GM23338 (cell line): ENCODE measurements around the gene AMOTL1. TPM values are rescaled to one million over a fixed set of nuclear protein-coding genes. Genes with fewer than 3 reads are reported as not detected.

Experiments
- ATAC-seq: fragments of 200-7000 bp; cut with Tn5 transposase; 3 replicates; pipeline ENCODE4 v1.9.1; 2020
- DNase-seq: peaks from one replicate; pipeline ENCODE4 v3.0.0-alpha.2; 2015; ENCODE audit warnings: low spot score
- H2AFZ ChIP-seq: fragments of 200-600 bp; sonication (generic); 2 replicates; pipeline ENCODE4 v1.8.0; 2016; ENCODE audit warnings: antibody characterized with exemption, mild to moderate bottlenecking, moderate library complexity
- H3F3A ChIP-seq: fragments of 200-600 bp; sonication (generic); replicated peaks from 2 replicates; pipeline ENCODE4 v1.8.0; 2017; ENCODE audit warnings: antibody characterized with exemption, mixed run types, low read depth
- H3K27ac ChIP-seq: fragments of 200-600 bp; sonication (generic); 2 replicates; pipeline ENCODE4 v1.6.1; 2016; ENCODE audit warnings: low read depth
- H3K27me3 ChIP-seq: fragments of 200-600 bp; sonication (generic); 2 replicates; pipeline ENCODE4 v1.8.0; 2016; ENCODE audit warnings: mild to moderate bottlenecking, mixed run types, moderate library complexity; ENCODE audit not compliant: insufficient read depth
- H3K36me3 ChIP-seq: fragments of 200-600 bp; sonication (generic); 2 replicates; pipeline ENCODE4 v1.8.0; 2016; ENCODE audit warnings: mild to moderate bottlenecking; ENCODE audit not compliant: insufficient read depth
- H3K4me1 ChIP-seq: fragments of 200-600 bp; sonication (generic); 2 replicates; pipeline ENCODE4 v1.8.0; 2016; ENCODE audit warnings: mild to moderate bottlenecking, moderate library complexity; ENCODE audit not compliant: insufficient read depth
- H3K4me2 ChIP-seq: fragments of 200-600 bp; sonication (generic); 2 replicates; pipeline ENCODE4 v1.7.1; 2017; ENCODE audit warnings: mixed run types
- H3K4me3 ChIP-seq: fragments of 200-600 bp; sonication (generic); 2 replicates; pipeline ENCODE4 v1.6.1; 2016; ENCODE audit warnings: mixed run types
- H3K79me2 ChIP-seq: fragments of 200-600 bp; sonication (generic); replicated peaks from 2 replicates; pipeline ENCODE4 v1.8.0; 2017; ENCODE audit warnings: mild to moderate bottlenecking; ENCODE audit not compliant: insufficient read depth
- H3K9me2 ChIP-seq: fragments of 200-600 bp; sonication (generic); 2 replicates; pipeline ENCODE4 v1.8.0; 2017; ENCODE audit not compliant: insufficient read depth
- H4K20me1 ChIP-seq: fragments of 200-600 bp; sonication (generic); replicated peaks from 2 replicates; pipeline ENCODE4 v1.8.0; 2017; ENCODE audit warnings: mild to moderate bottlenecking; ENCODE audit not compliant: insufficient read depth
- H3K27ac Mint-ChIP-seq: 2 replicates; pipeline ENCODE4 v1.8.0; 2020; ENCODE audit warnings: inconsistent platforms, mild to moderate bottlenecking, moderate library complexity, mixed read lengths
- H3K27me3 Mint-ChIP-seq: 3 replicates; pipeline ENCODE4 v1.8.0; 2022; ENCODE audit warnings: low read depth, mild to moderate bottlenecking, moderate library complexity, mixed read lengths, inconsistent platforms; ENCODE audit not compliant: insufficient read depth, poor library complexity
- H3K36me3 Mint-ChIP-seq: 3 replicates; pipeline ENCODE4 v1.8.0; 2021; ENCODE audit warnings: low read depth, mild to moderate bottlenecking, inconsistent platforms, moderate library complexity, mixed read lengths
- H3K4me1 Mint-ChIP-seq: 3 replicates; pipeline ENCODE4 v1.8.0; 2020; ENCODE audit warnings: mild to moderate bottlenecking, inconsistent platforms, mixed read lengths
- H3K4me3 Mint-ChIP-seq: 3 replicates; pipeline ENCODE4 v1.8.0; 2021; ENCODE audit warnings: moderate library complexity, mild to moderate bottlenecking, inconsistent platforms, mixed read lengths
- H3K9me3 Mint-ChIP-seq: 3 replicates; pipeline ENCODE4 v1.8.0; 2020; ENCODE audit warnings: moderate library complexity, mild to moderate bottlenecking, inconsistent platforms, mixed read lengths
- CREB1 ChIP-seq: fragments of 250-450 bp; sonication (Bioruptor Pico); IDR thresholded peaks from 2 replicates; pipeline ENCODE4 v1.5.0; 2020; ENCODE audit warnings: low read depth, mild to moderate bottlenecking, moderate library complexity
- EZH2 ChIP-seq: fragments of 200-600 bp; sonication (generic); IDR thresholded peaks from one replicate; pipeline ENCODE4 v1.8.0; 2017; ENCODE audit warnings: antibody characterized with exemption, mild to moderate bottlenecking, low read depth; ENCODE audit not compliant: unreplicated experiment
- EZH2phosphoT487 ChIP-seq: fragments of 200-600 bp; sonication (generic); IDR thresholded peaks from one replicate; pipeline ENCODE4 v1.8.1; 2018; ENCODE audit warnings: antibody characterized with exemption; ENCODE audit not compliant: unreplicated experiment
- JUNB ChIP-seq: IDR thresholded peaks from one replicate; pipeline ENCODE4 v1.6.1; 2016; ENCODE audit warnings: antibody characterized with exemption; ENCODE audit not compliant: unreplicated experiment
- STAT1 ChIP-seq: IDR thresholded peaks from one replicate; pipeline ENCODE4 v1.6.1; 2016; ENCODE audit warnings: antibody characterized with exemption; ENCODE audit not compliant: unreplicated experiment
- ZNF114 ChIP-seq: fragments of 250-450 bp; sonication (Bioruptor Pico); IDR thresholded peaks from 2 replicates; pipeline ENCODE4 v1.5.0; 2020; ENCODE audit warnings: mild to moderate bottlenecking, moderate library complexity
- polyA plus RNA-seq: library from polyadenylated mRNA; unstranded; fragments of >200 nt; fragmentation: Nextera tagmentation; extraction: Ambion mirVana; gene quantifications from 2 replicates; pipeline ENCODE4 v1.2.1, GENCODE V29; 2016
- total RNA-seq: library from RNA; depleted of rRNA; stranded (reverse); fragments of >200 nt; shearing (Covaris generic); gene quantifications from 2 replicates; pipeline ENCODE4 v1.2.3, GENCODE V29; 2014
- TF ChIP-seq, protein P1 (sequence below): IDR thresholded peaks from 2 replicates; pipeline ENCODE4 v1.6.1; 2016; ENCODE audit warnings: antibody characterized with exemption
- TF ChIP-seq, protein P2 (sequence below), 2 experiments: fragments of 200-600 bp in 1 of 2; sonication (generic) in 1 of 2; conservative IDR thresholded peaks; 2 replicates each; pipeline versions ENCODE4 v1.5.1 to v1.6.1; 2016 to 2017; ENCODE audit warnings: antibody characterized with exemption in 2 of 2, low read depth in 2 of 2, mild to moderate bottlenecking in 2 of 2, moderate library complexity in 1 of 2
- TF ChIP-seq, protein P3 (sequence below): IDR thresholded peaks from one replicate; pipeline ENCODE4 v1.6.1; 2018; ENCODE audit warnings: antibody characterized with exemption; ENCODE audit not compliant: unreplicated experiment

The AMOTL1 gene
- total and polyA plus RNA-seq, 2 experiments from 2014 or later: 4.3 to 18.7 TPM

- TF ChIP-seq, protein P1, sequence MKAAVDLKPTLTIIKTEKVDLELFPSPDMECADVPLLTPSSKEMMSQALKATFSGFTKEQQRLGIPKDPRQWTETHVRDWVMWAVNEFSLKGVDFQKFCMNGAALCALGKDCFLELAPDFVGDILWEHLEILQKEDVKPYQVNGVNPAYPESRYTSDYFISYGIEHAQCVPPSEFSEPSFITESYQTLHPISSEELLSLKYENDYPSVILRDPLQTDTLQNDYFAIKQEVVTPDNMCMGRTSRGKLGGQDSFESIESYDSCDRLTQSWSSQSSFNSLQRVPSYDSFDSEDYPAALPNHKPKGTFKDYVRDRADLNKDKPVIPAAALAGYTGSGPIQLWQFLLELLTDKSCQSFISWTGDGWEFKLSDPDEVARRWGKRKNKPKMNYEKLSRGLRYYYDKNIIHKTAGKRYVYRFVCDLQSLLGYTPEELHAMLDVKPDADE: no peak
- TF ChIP-seq, protein P2, sequence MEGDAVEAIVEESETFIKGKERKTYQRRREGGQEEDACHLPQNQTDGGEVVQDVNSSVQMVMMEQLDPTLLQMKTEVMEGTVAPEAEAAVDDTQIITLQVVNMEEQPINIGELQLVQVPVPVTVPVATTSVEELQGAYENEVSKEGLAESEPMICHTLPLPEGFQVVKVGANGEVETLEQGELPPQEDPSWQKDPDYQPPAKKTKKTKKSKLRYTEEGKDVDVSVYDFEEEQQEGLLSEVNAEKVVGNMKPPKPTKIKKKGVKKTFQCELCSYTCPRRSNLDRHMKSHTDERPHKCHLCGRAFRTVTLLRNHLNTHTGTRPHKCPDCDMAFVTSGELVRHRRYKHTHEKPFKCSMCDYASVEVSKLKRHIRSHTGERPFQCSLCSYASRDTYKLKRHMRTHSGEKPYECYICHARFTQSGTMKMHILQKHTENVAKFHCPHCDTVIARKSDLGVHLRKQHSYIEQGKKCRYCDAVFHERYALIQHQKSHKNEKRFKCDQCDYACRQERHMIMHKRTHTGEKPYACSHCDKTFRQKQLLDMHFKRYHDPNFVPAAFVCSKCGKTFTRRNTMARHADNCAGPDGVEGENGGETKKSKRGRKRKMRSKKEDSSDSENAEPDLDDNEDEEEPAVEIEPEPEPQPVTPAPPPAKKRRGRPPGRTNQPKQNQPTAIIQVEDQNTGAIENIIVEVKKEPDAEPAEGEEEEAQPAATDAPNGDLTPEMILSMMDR (conservative IDR thresholded peaks at IDR 0.05; ENCODE audit: low read depth in 2 of 2): no peak
- TF ChIP-seq EZH2phosphoT487: no peak
- TF ChIP-seq, protein P3, sequence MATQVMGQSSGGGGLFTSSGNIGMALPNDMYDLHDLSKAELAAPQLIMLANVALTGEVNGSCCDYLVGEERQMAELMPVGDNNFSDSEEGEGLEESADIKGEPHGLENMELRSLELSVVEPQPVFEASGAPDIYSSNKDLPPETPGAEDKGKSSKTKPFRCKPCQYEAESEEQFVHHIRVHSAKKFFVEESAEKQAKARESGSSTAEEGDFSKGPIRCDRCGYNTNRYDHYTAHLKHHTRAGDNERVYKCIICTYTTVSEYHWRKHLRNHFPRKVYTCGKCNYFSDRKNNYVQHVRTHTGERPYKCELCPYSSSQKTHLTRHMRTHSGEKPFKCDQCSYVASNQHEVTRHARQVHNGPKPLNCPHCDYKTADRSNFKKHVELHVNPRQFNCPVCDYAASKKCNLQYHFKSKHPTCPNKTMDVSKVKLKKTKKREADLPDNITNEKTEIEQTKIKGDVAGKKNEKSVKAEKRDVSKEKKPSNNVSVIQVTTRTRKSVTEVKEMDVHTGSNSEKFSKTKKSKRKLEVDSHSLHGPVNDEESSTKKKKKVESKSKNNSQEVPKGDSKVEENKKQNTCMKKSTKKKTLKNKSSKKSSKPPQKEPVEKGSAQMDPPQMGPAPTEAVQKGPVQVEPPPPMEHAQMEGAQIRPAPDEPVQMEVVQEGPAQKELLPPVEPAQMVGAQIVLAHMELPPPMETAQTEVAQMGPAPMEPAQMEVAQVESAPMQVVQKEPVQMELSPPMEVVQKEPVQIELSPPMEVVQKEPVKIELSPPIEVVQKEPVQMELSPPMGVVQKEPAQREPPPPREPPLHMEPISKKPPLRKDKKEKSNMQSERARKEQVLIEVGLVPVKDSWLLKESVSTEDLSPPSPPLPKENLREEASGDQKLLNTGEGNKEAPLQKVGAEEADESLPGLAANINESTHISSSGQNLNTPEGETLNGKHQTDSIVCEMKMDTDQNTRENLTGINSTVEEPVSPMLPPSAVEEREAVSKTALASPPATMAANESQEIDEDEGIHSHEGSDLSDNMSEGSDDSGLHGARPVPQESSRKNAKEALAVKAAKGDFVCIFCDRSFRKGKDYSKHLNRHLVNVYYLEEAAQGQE: no peak
Observed at GRCh38 chr11:94751218-94751609, 16.9 kb upstream of the AMOTL1 start (continued).

GRCh38 chr11:94751786-94752185 lies 16.4 kb upstream of the AMOTL1 start:
- no peaks in the 10 kb centered on the region for H3K27me3 ChIP-seq
- no peak overlapping the region for H3K4me3 ChIP-seq
- no peaks in the 10 kb centered on the region for H3K9me2 ChIP-seq
- no peak overlapping the region for H3K27ac Mint-ChIP-seq
- no peak overlapping the region for H3K4me3 Mint-ChIP-seq
- H3K9me3 Mint-ChIP-seq: no peaks in the 10 kb centered on the region
- H3K4me1 ChIP-seq: peaks cover 8% of the 10 kb centered on the region
- H3K4me1 Mint-ChIP-seq: peaks cover 37% of the 10 kb centered on the region
- no peak for ATAC-seq
- no peaks in the 10 kb centered on the region; the same call in 1 of the 2 replicates for H3K79me2 ChIP-seq
- H3K36me3 Mint-ChIP-seq: no peaks in the 10 kb centered on the region
- no peak overlapping the region for H3K27ac ChIP-seq
- H4K20me1 ChIP-seq: no peaks in the 10 kb centered on the region
- H3F3A ChIP-seq: no peaks in the 10 kb centered on the region
- H3K4me2 ChIP-seq: no peak overlapping the region
- H3K36me3 ChIP-seq: no peaks in the 10 kb centered on the region
- H3K27me3 Mint-ChIP-seq: peaks cover 1% of the 10 kb centered on the region
- no peak overlapping the region for H2AFZ ChIP-seq
- no peak for DNase-seq
- TF ChIP-seq STAT1 (no peak), EZH2 (no peak), CREB1 (CRISPR knock-in tag) (no peak), ZNF114 (CRISPR knock-in tag) (no peak), JUNB (no peak)
- TF ChIP-seq, protein P1: no peak
- TF ChIP-seq, protein P3: no peak
- TF ChIP-seq, protein P2 (conservative IDR thresholded peaks at IDR 0.05; ENCODE audit: low read depth in 2 of 2): no peak
